ENCODE measurements around the gene AKR1D1.
"Not testable (repeated sequence)": the region's sequence is repeated elsewhere in the genome, so short reads cannot be mapped to it uniquely, and the experiment has no call there.

The AKR1D1 gene

GRCh38 chr7:138033241-138033640 is 43.0 kb upstream of the AKR1D1 start:
- no peak for TF ChIP-seq CTCF (IDR thresholded peaks at IDR 0.05; ENCODE audit: low read depth, low read length)
- H3K4me3 ChIP-seq (ENCODE audit: low read depth, low read length): no peak overlapping the region

- H3K4me3 ChIP-seq (ENCODE audit: low read depth, low read length): no peak overlapping the region
- no peak for TF ChIP-seq CTCF (IDR thresholded peaks at IDR 0.05; ENCODE audit: low read depth, low read length)
These were observed 40.1 kb upstream of the AKR1D1 start for GRCh38 chr7:138036135-138036534.

GRCh38 chr7:138040063-138040462 is 36.2 kb upstream of the AKR1D1 start:
- H3K4me3 ChIP-seq (ENCODE audit: low read depth, low read length): not testable (repeated sequence)

GRCh38 chr7:138044897-138045296 is 31.4 kb upstream of the AKR1D1 start:
- no peak overlapping the region for H3K4me3 ChIP-seq (ENCODE audit: low read depth, low read length)
- TF ChIP-seq CTCF (IDR thresholded peaks at IDR 0.05; ENCODE audit: low read depth, low read length): no peak

GRCh38 chr7:138047907-138048306 is 28.4 kb upstream of the AKR1D1 start:
- H3K4me3 ChIP-seq (ENCODE audit: low read depth, low read length): no peak overlapping the region
- no peak for TF ChIP-seq CTCF (IDR thresholded peaks at IDR 0.05; ENCODE audit: low read depth, low read length)

- no peak overlapping the region for H3K4me3 ChIP-seq (ENCODE audit: low read depth, low read length)
- no peak for TF ChIP-seq CTCF (IDR thresholded peaks at IDR 0.05; ENCODE audit: low read depth, low read length)
These were observed 26.6 kb upstream of the AKR1D1 start for GRCh38 chr7:138049505-138050116.

- not testable (repeated sequence) for H3K4me3 ChIP-seq (ENCODE audit: low read depth, low read length)
These were observed 24.5 kb upstream of the AKR1D1 start for GRCh38 chr7:138051712-138052247.

- no peak overlapping the region for H3K4me3 ChIP-seq (ENCODE audit: low read depth, low read length)
- no peak for TF ChIP-seq CTCF (IDR thresholded peaks at IDR 0.05; ENCODE audit: low read depth, low read length)
These were observed 23.6 kb upstream of the AKR1D1 start for GRCh38 chr7:138052696-138053095.

- H3K4me3 ChIP-seq (ENCODE audit: low read depth, low read length): not testable (repeated sequence)
These were observed 20.6 kb upstream of the AKR1D1 start for GRCh38 chr7:138055698-138056097.

All from WI38 (cell line).